GM18861 (cell line): ENCODE measurements around the gene DDRGK1.

Experiments used
- ATAC-seq: cut with Tn5 transposase; IDR thresholded peaks from one replicate; pipeline ENCODE4 v1.9.1; 2021; ENCODE audit not compliant: unreplicated experiment

Gene DDRGK1

DNA sequence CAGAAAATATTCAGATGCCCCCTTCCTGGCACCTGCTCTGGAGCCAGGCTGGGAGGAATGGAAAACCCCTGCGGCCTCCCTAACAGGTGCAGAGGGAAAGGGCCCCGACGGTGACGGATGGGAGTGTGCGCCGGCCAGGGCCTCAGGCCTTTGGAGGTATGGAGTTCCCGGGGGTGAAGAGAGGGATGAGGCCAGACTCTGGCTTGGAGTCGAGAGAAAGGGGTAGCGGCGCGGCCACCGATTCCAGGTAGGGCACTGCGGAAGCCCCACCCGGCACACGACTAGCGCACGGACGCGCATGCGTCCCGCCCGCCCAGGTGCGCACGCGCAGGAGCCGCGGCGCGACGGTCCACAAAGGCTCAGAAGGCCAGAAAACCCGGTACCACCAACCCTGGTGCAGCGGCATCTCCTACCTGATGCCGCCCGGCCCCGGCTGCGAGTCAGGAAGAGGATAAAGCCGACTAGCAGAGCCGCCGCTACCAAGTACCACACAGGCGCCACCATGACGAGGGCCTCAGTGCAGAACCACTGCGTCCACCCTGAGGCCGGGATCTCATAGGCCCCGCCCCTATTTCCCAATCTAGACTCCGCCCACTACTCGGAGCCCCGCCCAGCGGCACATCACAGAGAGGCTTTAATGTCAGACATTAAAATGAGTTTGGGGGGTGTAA is at the start of gene DDRGK1:
Gene DDRGK1, minus strand, starts transcription at position 559 of the 671 bp plus-strand sequence. Its CDS starts 55 bp downstream, at position 504.
- peak; percentile 77 for ATAC-seq

DNA sequence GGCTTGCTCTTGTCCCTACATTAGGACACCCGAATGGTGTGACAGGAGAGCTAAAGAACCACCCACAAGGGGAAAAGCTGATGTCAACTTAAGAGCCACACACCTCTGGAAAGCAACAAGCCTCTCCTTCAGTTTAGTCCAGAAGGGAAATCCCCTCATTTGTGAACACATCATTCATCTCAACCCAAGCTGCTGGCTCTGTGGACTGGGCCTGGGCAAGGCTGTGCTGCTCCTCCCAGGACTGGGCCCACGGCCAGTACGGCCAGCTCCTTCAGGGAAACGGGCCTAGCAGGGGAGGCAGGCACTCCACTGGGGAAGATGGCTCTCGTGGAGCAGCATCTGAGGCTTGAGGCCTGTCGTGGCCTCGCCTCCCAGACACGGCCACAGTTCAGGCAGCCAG is 47.3 kb upstream of the DDRGK1 start:
- ATAC-seq: no peak

DNA sequence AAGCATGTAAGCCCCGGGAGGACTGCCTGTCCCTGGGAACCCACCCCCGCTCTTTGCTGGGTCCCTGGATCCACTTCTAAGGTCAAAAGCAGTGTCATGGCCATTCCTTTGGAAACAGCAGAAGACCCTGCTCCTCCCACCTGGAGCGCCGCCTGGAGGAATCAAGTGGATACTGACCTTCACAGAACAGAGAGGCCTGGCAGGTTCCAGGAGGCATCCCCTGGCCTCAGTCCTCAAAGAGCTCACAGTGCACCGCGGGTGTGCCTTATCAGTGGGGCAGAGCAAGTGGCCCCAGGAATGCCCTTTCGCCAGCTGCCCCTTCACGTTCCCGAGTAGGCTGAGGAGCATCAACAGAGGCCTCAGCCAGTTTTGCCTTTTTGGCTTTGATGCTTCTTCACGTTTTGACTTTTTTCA is 45.6 kb upstream of the DDRGK1 start:
- ATAC-seq: no peak

DNA sequence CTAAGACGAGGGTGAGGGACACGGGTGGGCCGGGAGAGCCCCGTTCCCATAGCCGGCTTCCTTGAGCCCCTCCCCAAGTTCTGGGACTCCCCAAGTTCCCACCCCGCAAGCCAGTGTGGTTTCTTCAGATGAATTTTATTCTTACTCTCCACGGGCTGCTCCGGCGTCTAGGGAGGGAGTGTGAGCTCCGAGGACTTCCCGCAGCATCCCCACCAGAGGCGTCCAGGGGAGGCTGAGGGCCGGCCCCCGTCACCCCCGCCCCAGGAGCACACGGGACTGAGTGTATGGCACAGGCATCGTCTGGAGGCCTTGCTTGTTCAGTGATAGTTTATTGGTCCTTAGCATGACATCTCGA is 44.5 kb upstream of the DDRGK1 start:
- ATAC-seq: no peak

DNA sequence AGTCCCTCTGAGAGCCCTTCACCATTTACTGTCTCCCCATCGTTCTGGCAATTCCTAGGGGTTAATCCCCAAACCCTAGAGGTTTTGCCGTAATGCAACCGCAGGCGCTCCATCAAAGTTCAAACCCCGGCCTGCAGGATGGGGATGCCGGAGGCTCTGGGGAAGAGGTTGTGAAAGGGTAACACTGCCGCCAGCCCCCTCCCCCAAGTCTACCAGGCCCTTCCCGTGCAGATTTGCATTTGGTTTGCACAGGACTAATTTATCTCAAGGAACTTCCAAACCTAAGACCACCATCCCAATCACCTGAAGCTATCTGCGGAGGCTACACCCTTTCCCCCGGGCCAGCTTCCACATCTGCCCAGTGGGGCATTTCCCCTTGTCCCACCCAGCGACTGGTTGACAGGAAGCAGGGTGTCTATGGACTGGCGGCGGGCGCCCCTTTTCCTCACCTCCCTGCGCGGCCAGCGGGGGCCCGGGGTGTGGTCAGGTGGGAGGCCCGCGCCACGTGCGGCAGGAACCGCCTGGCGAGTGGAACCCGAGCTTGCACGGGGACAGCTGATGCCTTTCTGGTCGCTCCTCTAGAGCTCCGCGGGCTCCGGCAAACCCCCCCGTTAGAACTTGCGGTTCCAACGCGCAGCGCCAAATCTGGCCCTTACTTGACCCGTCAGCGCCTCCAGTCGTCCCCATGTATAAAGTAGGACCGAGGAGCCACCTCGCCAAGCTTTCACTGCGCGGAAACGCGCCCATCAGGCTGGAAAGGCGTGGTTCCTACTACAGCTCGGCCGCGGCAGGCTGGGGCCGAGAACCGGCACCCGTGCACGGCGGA is 43.9 kb upstream of the DDRGK1 start:
- no peak for ATAC-seq

DNA sequence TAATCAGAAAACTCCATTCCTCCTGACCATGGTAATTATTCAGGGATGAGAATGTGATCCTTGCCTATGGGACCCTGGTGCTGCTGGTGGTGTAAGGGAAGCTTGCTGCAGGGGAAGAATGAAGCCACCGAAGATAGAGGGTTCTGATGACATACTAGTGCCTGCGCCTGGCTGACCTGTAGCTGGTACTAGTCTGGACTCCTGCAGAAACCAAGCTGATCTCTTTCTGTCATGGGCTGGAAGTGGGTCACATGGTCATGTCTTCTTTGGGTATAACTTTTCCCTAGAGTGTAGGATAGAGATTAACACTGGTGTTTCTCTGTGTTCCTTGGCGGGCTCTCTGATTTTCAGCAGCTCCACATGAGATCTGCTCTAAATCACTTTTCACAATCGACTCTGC is 43.2 kb upstream of the DDRGK1 start:
- ATAC-seq: no peak

DNA sequence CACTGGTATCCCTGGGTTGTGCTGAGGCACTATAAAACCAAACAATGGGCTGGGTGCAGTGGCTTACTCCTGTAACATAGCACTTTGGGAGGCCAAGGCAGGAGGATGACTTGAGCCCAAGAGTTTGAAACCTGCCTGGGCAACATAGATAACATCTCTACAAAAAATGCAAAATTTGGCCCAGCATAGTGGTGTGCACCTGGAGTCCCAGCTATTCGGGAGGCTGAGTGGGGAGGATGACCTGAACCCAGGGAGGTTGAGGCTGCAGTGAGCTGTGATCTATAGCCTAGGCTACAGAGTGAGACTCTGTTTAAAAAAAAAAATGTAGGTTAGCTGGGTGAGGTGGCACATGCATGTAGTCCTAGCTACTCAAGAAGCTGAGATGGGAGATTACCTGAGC is 42.2 kb upstream of the DDRGK1 start:
- ATAC-seq: no peak

DNA sequence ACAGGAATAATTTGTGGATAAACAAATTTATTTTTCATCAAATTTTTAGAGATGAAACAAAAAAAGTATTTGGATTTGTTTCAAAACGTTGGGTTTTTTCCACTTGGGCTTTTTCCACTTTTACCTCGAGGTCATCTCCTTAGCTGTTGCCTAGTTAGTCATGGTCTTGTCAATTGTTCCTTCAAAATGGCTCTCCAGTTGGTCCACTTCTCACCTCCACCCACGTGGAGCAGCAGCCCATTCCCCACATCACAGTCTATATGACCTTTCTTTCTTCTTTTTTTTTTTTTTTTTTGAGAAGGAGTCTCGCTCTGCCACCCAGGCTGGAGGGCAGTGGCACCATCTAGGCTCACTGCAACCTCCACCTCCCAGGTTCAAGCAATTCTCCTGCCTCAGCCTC is 41.2 kb upstream of the DDRGK1 start:
- ATAC-seq: no peak

DNA sequence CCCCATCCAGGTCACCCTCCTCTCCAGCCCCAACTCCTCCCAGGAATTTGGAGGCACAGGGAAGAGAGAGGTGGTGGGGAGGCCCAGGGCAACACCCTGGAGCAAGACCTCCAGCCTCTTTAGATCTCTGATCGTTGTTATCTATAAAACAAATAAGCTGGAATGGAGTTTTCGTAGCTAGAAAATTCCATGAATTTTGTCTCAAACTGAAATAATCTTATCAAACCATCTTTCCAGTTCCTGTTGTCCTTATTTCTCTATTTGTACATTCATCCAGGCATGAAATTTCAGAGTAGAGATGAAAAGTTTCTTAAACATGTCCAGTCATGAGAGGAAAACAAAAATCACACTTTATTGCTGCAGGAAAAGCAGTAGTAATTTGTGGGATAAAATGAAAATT is 40.7 kb upstream of the DDRGK1 start:
- ATAC-seq: no peak

DNA sequence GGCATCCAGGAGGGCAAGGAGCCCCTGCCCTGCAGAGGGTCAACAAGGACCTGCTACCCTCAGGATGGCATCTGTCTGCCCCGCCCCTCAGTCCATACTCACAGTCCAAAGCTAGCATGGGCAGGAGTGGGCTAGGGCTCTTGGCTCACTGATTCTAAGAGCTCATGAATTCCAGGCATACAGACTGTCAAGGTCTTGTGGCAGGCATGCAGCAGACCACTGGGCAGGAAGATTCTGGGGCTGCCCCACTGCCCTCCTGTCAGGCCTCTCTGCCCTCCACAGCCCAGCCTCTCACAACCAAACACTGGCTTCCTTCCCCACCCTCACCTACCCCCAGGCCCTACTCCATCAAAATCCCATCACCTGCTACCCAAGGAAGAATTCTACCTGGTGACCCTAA is 40.1 kb upstream of the DDRGK1 start:
- ATAC-seq: no peak

DNA sequence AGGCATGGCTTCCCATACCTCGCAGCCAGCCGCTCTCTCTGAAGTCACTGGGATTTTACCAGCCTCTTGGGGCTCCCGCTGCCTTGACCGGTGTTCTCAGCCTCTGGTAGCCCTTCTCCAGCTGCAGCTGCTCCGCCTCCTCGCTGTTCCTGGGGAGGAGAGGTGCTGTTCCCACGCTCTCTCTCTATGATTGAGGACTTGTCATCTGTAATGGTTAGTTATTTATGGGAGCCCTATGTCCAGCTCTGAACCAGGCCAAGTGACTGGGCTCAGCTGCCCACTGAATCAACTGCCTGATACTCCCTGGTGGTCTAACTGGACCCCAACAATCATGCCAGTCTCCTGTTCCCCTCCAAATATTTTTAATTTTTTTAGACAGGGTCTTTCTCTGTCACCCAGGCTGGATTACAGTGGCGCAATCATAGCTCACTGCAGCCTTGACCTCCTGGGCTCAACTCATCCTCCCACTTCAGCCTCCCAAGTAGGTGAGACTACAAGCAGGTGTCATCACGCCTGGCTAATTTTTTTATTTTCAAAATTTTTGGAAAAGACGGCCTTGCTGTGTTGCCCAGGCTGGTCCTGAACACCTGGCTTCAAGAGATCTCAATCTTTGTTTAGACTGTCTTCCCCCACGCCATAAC is 39.4 kb upstream of the DDRGK1 start:
- ATAC-seq: no peak

DNA sequence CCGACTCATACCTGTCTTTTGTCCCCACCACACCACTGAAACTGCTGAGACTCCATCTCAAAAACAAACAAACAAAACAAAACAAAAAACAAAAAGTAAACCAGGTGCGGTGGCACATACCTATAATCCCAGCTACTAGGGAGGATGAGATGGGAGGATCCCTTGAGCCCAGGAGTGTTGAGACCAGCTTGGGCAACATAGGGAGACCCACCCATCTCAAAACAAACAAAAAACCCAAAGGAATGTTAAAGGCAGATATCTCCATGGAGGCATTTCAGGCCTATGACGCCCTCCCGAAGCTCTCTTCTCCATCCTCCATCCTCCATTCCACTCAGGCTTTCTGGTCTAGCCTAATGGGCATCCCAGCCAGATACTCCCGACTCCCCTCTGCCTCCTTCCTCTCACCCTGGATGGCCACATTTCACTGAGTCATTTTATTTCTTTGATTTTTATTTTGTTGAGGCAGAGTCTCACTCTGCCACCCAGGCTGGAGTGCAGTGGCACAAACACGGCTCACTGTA is 37.8 kb upstream of the DDRGK1 start:
- ATAC-seq: no peak

DNA sequence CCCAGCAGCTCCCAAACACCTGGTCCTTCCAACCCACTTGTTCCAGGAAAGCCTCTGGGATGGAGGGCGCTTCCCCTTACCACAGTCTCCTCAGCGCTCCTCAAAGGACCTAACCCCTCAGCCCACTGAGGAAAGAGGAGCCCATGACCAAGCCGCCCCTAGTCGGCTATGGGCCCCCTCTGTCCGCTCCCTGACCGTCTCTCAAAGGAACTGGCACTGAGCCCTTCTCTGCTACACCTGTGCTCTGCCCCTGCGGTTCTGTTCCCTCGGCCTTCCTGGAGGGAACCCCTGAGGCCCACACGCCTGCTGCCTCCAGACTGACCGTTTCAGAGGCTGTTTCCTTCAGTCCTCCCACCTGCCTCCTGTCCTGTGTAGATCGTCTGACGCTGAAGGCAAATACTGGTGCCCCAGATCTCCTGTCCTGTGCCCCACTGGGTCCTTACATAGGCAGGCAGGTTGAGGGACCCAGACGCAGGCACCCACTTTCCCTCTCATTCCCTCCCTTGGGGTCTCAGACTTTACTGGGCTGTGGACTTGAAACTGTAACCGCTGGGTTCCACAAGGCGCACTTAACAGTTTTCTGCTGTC is 36.4 kb upstream of the DDRGK1 start:
- ATAC-seq: no peak

DNA sequence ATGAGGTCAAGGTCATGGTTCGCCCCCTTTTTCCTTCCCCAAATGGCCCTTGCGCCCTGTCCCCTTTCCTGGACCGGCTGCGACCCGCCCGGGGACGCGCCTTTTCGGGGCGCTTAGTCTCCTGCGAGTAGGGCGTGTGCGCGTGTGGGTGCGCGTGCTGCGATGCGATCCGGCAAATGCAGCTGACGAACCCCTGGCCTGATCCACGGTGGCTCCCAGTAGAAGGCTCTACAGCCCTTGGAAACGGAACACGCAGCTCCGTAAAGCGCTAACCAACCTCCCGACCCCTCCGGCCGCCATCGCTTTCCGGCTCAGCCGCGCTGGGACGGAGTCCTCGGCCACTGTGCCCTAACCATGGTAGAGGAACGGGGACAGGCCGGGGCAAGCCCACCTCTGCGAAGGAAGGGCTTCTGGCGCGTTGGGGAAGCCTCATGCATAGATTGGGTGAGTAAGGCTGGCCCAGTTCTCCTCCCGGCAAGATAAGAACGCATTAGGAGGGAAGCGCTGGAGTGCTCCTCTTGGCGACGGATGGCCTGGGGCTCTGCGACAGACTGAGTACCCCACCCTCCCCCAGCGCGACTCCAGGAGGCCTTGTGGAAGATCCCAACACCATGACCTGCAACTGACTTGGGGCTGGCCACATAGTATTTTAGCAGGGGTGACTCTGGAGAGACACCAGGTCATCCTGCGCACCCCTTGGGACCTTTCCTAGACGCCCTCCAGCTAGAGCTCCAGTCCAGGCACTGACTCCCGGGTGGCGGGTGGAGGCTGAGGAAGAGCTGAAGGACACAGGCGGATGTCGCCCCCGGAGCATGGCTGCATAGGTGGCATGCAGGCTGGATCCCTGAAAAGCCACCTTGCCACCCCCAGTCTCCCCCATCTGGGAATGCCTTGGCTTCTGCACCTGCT is 35.6 kb upstream of the DDRGK1 start:
- no peak for ATAC-seq

DNA sequence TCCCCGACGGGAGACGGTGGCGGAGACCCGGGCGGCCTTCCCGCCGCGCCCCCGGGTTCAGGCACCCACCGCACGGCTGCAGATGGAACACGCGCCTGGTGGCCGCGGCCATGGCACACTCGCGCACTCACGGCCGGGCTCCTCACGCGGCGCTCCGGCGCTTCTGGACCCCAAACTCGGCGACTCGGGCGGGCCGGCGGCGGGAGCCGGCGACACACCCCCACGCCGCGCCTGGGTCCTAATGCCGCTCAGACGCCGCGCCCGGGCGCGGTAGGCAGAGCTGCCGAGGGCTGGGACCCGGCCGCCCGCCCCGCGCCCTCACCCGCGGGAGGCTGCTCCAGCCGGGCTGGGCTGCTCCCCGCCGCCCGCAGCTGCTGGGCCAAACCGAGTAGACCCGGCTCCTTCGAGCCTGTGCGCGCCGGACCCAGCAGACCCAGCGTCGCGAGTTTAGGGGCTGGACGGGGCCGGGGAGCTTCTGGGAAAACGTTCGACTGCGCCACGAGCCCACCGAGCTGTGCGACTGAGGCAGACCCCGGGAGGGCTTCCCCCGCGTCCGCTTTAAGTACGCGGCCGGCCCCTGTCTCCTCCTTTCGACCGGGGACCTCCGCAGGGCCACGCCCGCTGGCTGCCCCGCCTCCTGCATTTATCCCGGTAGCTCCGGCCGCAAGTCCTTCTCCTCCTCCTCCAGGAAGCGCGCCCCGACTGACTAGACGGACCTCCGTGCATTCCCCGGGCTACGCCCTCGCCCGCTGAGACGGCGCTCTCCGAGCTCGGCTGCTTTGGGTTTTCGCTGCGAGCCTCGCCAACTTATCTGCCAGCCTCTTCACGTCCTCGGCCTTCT is 34.8 kb upstream of the DDRGK1 start, which contains the start of gene SLC4A11:
Gene SLC4A11, minus strand, starts transcription at position 165 of the 841 bp plus-strand sequence. Its CDS starts 53 bp downstream, at position 112.
- no peak for ATAC-seq

DNA sequence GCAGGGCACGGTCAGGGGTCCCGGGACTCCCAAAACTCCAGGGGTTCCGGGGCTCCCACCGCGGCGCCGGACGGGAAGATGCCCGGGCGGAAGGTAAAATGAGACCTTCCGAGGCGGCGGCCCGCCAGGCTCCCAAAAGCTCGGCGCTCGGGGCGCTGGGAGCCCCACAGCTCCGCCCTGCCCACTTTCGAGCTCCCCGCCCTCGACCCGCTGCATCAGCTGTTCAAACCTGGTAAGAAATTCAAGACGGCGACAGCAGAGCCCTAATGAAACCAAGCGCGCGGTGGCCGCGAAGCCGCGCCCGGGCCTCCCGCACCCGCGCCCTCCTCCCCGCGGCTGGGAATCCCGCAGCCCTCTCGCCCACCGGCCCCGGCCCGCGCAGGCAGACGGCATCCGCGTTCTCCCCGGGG is 34.1 kb upstream of the DDRGK1 start:
- no peak for ATAC-seq

DNA sequence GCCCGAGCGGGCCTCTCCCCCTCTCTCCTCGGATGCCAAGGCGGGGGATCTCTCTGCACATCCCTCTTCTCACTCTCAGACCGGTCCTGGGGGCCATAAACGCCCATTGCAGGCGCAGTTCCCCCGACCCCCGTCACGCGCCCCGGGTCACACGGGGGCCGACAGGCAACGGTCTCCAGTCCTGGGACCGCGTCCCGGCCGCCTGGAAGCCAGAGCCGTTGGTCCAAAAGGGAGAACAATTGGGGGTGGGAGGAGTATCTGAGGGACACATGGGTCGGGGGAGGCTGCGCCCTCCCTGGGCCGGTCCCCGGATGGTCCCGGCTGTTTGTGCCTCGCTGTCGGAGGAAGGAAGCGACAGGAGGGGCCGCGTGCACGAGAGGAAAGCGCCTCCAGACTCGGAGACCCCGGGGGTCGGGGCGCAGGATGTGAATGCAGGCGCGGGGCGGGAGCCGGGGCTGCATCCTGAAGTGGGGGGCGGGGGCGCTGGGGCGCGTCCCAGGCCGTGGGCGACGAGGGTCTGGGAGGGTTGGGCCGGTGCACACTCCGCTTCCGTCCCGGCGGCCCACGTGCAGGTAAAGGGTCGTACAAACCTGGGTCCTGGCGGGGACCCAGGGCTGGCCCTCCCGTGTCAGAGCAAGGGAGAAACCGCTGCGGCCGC is 33.6 kb upstream of the DDRGK1 start:
- ATAC-seq: no peak

DNA sequence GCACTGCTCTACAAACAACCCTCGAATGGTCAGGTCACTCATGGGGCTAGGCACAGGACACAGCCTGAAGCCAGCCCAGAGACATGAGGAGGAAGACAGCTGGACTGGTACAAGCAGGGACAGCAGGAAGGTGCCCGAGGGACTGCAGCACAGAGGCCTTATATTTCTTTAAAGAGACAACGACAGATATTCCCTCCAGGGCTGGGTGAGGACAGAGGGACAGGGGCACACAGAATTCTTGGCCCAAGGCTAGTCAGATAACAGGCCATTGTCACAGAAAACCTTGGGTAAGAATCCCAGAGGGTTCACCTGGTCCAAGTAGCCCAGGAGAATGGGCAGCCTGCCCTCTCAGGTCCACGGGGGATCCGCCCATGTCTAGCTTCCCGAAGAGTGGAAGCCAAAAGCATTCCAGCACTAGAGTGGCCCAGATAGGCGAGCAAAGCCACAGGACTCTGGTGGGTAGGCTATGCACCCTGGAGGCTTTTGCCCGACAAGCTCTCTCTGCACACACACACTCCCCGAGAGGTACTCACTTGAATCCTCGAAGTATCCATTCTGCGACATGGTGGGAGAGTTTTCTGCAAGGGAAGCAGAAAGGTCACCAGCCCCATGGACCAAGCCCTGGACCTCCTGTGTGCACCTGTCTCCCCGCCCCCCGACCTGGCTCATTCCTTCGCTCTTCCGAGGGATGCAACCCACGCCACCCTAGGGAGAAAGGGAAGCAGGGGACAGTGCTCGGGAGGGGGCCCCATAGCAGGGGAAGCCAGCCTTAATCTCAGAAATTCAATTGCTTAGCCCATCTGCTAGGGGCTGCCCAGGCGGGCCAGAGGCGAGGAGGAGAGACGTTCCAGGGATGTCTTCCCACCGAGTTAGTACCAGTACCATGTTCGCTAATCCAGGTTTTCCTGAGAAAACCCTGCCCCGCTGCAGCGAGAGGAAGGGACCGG is 32.8 kb upstream of the DDRGK1 start:
- no peak for ATAC-seq
